Measurements from ENCODE around the gene OR8B2. TPM values are rescaled to one million over a fixed set of nuclear protein-coding genes. Genes with fewer than 3 reads are reported as not detected.

Gene OR8B2
- total RNA-seq = not detected in 2 replicates

- no peak within 1 kb of the TSS for H3K4me2 ChIP-seq (ENCODE audit: insufficient read depth, low read length)
- no peak for TF ChIP-seq CTCF (IDR thresholded peaks at IDR 0.05; ENCODE audit: extremely low read depth, low read depth, low read length)
- no peak within 1 kb of the TSS for H2AFZ ChIP-seq (ENCODE audit: low read length)
- DNase-seq (ENCODE audit: insufficient read length, low spot score, missing footprints) = no peak
- H3K27me3 ChIP-seq (ENCODE audit: insufficient read depth, low read length) = no peaks in the 10 kb centered on the region
- H4K20me1 ChIP-seq (ENCODE audit: insufficient read depth, low read length) = no peaks in the 10 kb centered on the region
- no peaks in the 10 kb centered on the region for H3K36me3 ChIP-seq (ENCODE audit: insufficient read depth, low read length)
- no peaks in the 10 kb centered on the region for H3K9me3 ChIP-seq (ENCODE audit: low read depth, low read length)
- no peaks in the 10 kb centered on the region for H3K79me2 ChIP-seq (ENCODE audit: insufficient read depth, low read length)
- no peaks in the 10 kb centered on the region for H3K4me1 ChIP-seq (ENCODE audit: insufficient read depth, low read length)
- H3K4me3 ChIP-seq (ENCODE audit: insufficient read depth, low read length) = no peak within 1 kb of the TSS
- H3K27ac ChIP-seq (ENCODE audit: low read depth, low read length) = no peak within 1 kb of the TSS
Observed at GRCh38 chr11:124384399-124384798, at the start of gene OR8B2. TSS of gene OR8B2 (minus strand) at chr11:124384499. CDS start at chr11:124383343, 1,156 bp downstream.

GRCh38 chr11:124429599-124429998 lies 45.3 kb upstream of the OR8B2 start:
- Histone ChIP-seq H3K9me3 (ENCODE audit: low read depth, low read length) (no peaks in the 10 kb centered on the region), H3K4me3 (ENCODE audit: insufficient read depth, low read length) (no peak overlapping the region), H4K20me1 (ENCODE audit: insufficient read depth, low read length) (no peaks in the 10 kb centered on the region), H3K79me2 (ENCODE audit: insufficient read depth, low read length) (no peaks in the 10 kb centered on the region), H3K4me1 (ENCODE audit: insufficient read depth, low read length) (no peaks in the 10 kb centered on the region), H3K27ac (ENCODE audit: low read depth, low read length) (no peak overlapping the region), H2AFZ (ENCODE audit: low read length) (no peak overlapping the region), H3K27me3 (ENCODE audit: insufficient read depth, low read length) (no peaks in the 10 kb centered on the region), H3K36me3 (ENCODE audit: insufficient read depth, low read length) (no peaks in the 10 kb centered on the region), H3K4me2 (ENCODE audit: insufficient read depth, low read length) (no peak overlapping the region)
- DNase-seq (ENCODE audit: insufficient read length, low spot score, missing footprints) = no peak
- TF ChIP-seq CTCF (IDR thresholded peaks at IDR 0.05; ENCODE audit: extremely low read depth, low read depth, low read length) = no peak

GRCh38 chr11:124424384-124424921 lies 40.2 kb upstream of the OR8B2 start, which contains the start of gene OR8B4:
TSS of gene OR8B4 (minus strand) at chr11:124424871. CDS start at chr11:124424871, 0 bp downstream.
- no peak within 1 kb of the TSS for H3K4me2 ChIP-seq (ENCODE audit: insufficient read depth, low read length)
- no peaks in the 10 kb centered on the region for H3K27me3 ChIP-seq (ENCODE audit: insufficient read depth, low read length)
- no peak within 1 kb of the TSS for H2AFZ ChIP-seq (ENCODE audit: low read length)
- H3K27ac ChIP-seq (ENCODE audit: low read depth, low read length) = no peak within 1 kb of the TSS
- H3K9me3 ChIP-seq (ENCODE audit: low read depth, low read length) = no peaks in the 10 kb centered on the region
- H4K20me1 ChIP-seq (ENCODE audit: insufficient read depth, low read length) = no peaks in the 10 kb centered on the region
- TF ChIP-seq CTCF (IDR thresholded peaks at IDR 0.05; ENCODE audit: extremely low read depth, low read depth, low read length) = no peak
- no peak for DNase-seq (ENCODE audit: insufficient read length, low spot score, missing footprints)
- no peak within 1 kb of the TSS for H3K4me3 ChIP-seq (ENCODE audit: insufficient read depth, low read length)
- no peaks in the 10 kb centered on the region for H3K4me1 ChIP-seq (ENCODE audit: insufficient read depth, low read length)
- no peaks in the 10 kb centered on the region for H3K36me3 ChIP-seq (ENCODE audit: insufficient read depth, low read length)
- no peaks in the 10 kb centered on the region for H3K79me2 ChIP-seq (ENCODE audit: insufficient read depth, low read length)

- H3K36me3 ChIP-seq (ENCODE audit: insufficient read depth, low read length) = no peaks in the 10 kb centered on the region
- H3K9me3 ChIP-seq (ENCODE audit: low read depth, low read length) = no peaks in the 10 kb centered on the region
- no peak overlapping the region for H3K4me3 ChIP-seq (ENCODE audit: insufficient read depth, low read length)
- DNase-seq (ENCODE audit: insufficient read length, low spot score, missing footprints) = no peak
- H4K20me1 ChIP-seq (ENCODE audit: insufficient read depth, low read length) = no peaks in the 10 kb centered on the region
- no peak overlapping the region for H3K27ac ChIP-seq (ENCODE audit: low read depth, low read length)
- H3K4me1 ChIP-seq (ENCODE audit: insufficient read depth, low read length) = no peaks in the 10 kb centered on the region
- no peak overlapping the region for H2AFZ ChIP-seq (ENCODE audit: low read length)
- H3K4me2 ChIP-seq (ENCODE audit: insufficient read depth, low read length) = no peak overlapping the region
- no peaks in the 10 kb centered on the region for H3K79me2 ChIP-seq (ENCODE audit: insufficient read depth, low read length)
- TF ChIP-seq CTCF (IDR thresholded peaks at IDR 0.05; ENCODE audit: extremely low read depth, low read depth, low read length) = no peak
- no peaks in the 10 kb centered on the region for H3K27me3 ChIP-seq (ENCODE audit: insufficient read depth, low read length)
Observed at GRCh38 chr11:124421043-124421442, 36.7 kb upstream of the OR8B2 start.
